PFSK-1 (cell line): Measurements from ENCODE around the gene IL20RB.

ENCODE experiments used
- FOXP2 ChIP-seq: optimal IDR thresholded peaks from 2 replicates; pipeline ENCODE3; 2011; ENCODE audit warnings: borderline replicate concordance, control low read depth, inconsistent platforms; ENCODE audit not compliant: insufficient read depth; ENCODE audit errors: extremely low read length, extremely low read depth
- POLR2AphosphoS5 ChIP-seq: IDR thresholded peaks from 2 replicates; pipeline ENCODE4 v1.6.1; 2012; ENCODE audit warnings: low read depth, mild to moderate bottlenecking, control low read depth, low read length, moderate library complexity
- REST ChIP-seq, 2 experiments: IDR thresholded peaks; 2 replicates each; pipeline versions ENCODE4 v1.6.1 to v1.8.0; 2011 to 2012; ENCODE audit warnings: low read depth in 2 of 2, low read length in 2 of 2, control low read depth in 1 of 2, inconsistent platforms in 1 of 2, mild to moderate bottlenecking in 1 of 2, moderate library complexity in 1 of 2; ENCODE audit not compliant: insufficient read depth in 1 of 2
- TAF1 ChIP-seq: IDR thresholded peaks from 2 replicates; pipeline ENCODE4 v1.6.1; 2012; ENCODE audit warnings: low read length, control low read depth, borderline replicate concordance; ENCODE audit not compliant: insufficient read depth

GRCh38 chr3:136954980-136955780 is 2.6 kb upstream of the IL20RB start:
- TF ChIP-seq POLR2AphosphoS5 = no peak
- TF ChIP-seq REST (IDR thresholded peaks at IDR 0.05; ENCODE audit: insufficient read depth in 1 of 2, low read depth in 2 of 2, low read length in 2 of 2) = no peak
- TF ChIP-seq TAF1 = no peak
- no peak for TF ChIP-seq FOXP2
